ENCODE measurements around the gene G6PD. TPM values are rescaled to one million over a fixed set of nuclear protein-coding genes. Genes with fewer than 3 reads are reported as not detected.
A peak's percentile ranks its signal among the peaks of the same experiment; 100 is the strongest.

G6PD gene
- total RNA-seq, 1 experiment from 2014 or later: 68.7 TPM

DNA sequence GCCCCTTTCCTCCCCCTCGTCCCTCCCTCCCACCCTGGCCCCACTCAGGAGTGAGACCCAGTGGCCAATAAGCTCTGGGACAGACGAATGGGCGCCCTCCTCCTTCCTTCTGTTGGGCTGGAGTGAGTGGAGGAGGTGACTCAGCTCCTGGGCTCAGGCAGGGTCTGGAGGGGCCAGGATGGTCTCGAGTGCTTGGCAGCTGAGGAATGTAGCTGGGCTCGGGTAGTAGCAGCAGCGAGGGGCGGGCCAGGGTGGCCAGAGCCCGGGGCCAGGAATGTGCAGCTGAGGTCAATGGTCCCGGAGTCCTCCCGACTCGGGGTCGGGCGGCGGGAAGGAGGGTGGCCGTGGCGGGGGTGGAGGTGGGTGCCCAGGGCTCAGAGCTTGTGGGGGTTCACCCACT is 15.0 kb downstream of the G6PD start:
- Histone ChIP-seq H3T11ph (ENCODE audit: low read length) (no peak overlapping the region), H4K20me1 (ENCODE audit: control insufficient read depth, insufficient read depth, insufficient read length) (no peaks in the 10 kb centered on the region), H3K27ac (ENCODE audit: insufficient read length, low read depth, low read length) (no peak overlapping the region), H4K91ac (ENCODE audit: insufficient read length, low read depth, low read length) (no peak overlapping the region), H3K9ac (ENCODE audit: extremely low read depth, insufficient read length, low read length) (no peak overlapping the region), H2BK15ac (ENCODE audit: low read depth, low read length) (no peak overlapping the region), H2AFZ (ENCODE audit: low read length) (no peak overlapping the region), H3K14ac (ENCODE audit: insufficient read depth, low read length) (no peak overlapping the region), H2BK12ac (ENCODE audit: insufficient read length, low read depth, low read length) (no peak overlapping the region), H4K8ac (replicated peaks; ENCODE audit: insufficient read length, low read depth, low read length) (no peak overlapping the region), H3K9me3 (ENCODE audit: control insufficient read depth, low read depth, low read length) (peaks cover 21% of the 10 kb centered on the region), H3K4me1 (ENCODE audit: insufficient read depth, low read length) (no peaks in the 10 kb centered on the region), H2BK5ac (ENCODE audit: insufficient read length, low read length) (no peak overlapping the region), H3K79me2 (ENCODE audit: insufficient read depth, low read length) (no peaks in the 10 kb centered on the region), H3K23ac (ENCODE audit: insufficient read length, low read depth, low read length) (no peak overlapping the region), H4K5ac (ENCODE audit: insufficient read length, low read depth, low read length) (no peak overlapping the region), H3K4me2 (ENCODE audit: insufficient read depth, insufficient read length, low read length) (no peak overlapping the region), H2BK20ac (ENCODE audit: low read depth, low read length, poor library complexity, severe bottlenecking) (no peak overlapping the region), H3K18ac (ENCODE audit: insufficient read length, low read depth, low read length) (no peak overlapping the region), H3K56ac (ENCODE audit: insufficient read length, low read depth, low read length) (no peak overlapping the region), H2BK120ac (ENCODE audit: low read depth, low read length, poor library complexity, severe bottlenecking) (no peak overlapping the region), H3K23me2 (ENCODE audit: insufficient read length, low read depth, low read length, poor library complexity, severe bottlenecking) (peaks cover 3% of the 10 kb centered on the region), H3K27me3 (ENCODE audit: insufficient read depth, low read length) (no peaks in the 10 kb centered on the region), H3K79me1 (ENCODE audit: insufficient read depth, low read depth, low read length, poor library complexity, severe bottlenecking) (no peaks in the 10 kb centered on the region), H3K4ac (ENCODE audit: low read depth, low read length) (no peak overlapping the region), H2AK5ac (ENCODE audit: insufficient read length, low read length) (no peak overlapping the region)
- no peak overlapping the region for H3K27ac Mint-ChIP-seq
- DNase-seq: peak; percentile 58
- no CpG with 5 or more reads among the region's 16 CpGs for WGBS (ENCODE audit: extremely low coverage, insufficient read length, low lambda C conversion rate)
- H3K27me3 Mint-ChIP-seq (ENCODE audit: low read depth): peaks cover 9% of the 10 kb centered on the region
- peaks cover 3 to 4% of the 10 kb centered on the region in 2 experiments; a peak in 3 of 4 replicates for H3K4me1 Mint-ChIP-seq
- H3K36me3 Mint-ChIP-seq (ENCODE audit: insufficient read depth in 1 of 3, low read depth in 3 of 3): peaks cover 20 to 55% (median 36%) of the 10 kb centered on the region in 3 experiments
- peaks cover 67 to 74% of the 10 kb centered on the region in 2 experiments for H3K9me3 Mint-ChIP-seq
- TF ChIP-seq, protein P1, sequence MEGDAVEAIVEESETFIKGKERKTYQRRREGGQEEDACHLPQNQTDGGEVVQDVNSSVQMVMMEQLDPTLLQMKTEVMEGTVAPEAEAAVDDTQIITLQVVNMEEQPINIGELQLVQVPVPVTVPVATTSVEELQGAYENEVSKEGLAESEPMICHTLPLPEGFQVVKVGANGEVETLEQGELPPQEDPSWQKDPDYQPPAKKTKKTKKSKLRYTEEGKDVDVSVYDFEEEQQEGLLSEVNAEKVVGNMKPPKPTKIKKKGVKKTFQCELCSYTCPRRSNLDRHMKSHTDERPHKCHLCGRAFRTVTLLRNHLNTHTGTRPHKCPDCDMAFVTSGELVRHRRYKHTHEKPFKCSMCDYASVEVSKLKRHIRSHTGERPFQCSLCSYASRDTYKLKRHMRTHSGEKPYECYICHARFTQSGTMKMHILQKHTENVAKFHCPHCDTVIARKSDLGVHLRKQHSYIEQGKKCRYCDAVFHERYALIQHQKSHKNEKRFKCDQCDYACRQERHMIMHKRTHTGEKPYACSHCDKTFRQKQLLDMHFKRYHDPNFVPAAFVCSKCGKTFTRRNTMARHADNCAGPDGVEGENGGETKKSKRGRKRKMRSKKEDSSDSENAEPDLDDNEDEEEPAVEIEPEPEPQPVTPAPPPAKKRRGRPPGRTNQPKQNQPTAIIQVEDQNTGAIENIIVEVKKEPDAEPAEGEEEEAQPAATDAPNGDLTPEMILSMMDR (conservative IDR thresholded peaks at IDR 0.05): no peak
- no peak overlapping the region for H3K4me3 Mint-ChIP-seq

Measured in H9 (cell line).